Measurements from ENCODE around the gene SLC35E3. TPM values are rescaled to one million over a fixed set of nuclear protein-coding genes. Genes with fewer than 3 reads are reported as not detected.

The SLC35E3 gene
- total RNA-seq = 3.8 and 5.6 TPM in 2 replicates

GRCh38 chr12:68745904-68746571 lies at the start of gene SLC35E3:
Gene SLC35E3 (plus strand): TSS chr12:68746176. CDS start chr12:68746378, 202 bp downstream.
- TF ChIP-seq CTCF (conservative IDR thresholded peaks at IDR 0.05; ENCODE audit: low read depth, low read length) = no peak
- DNase-seq (ENCODE audit: low read depth) = no peak
- peak within 1 kb of the TSS; percentile 91 for H3K4me3 ChIP-seq (ENCODE audit: low read depth, low read length)

GRCh38 chr12:68699486-68699885 lies 46.5 kb upstream of the SLC35E3 start:
- DNase-seq (ENCODE audit: low read depth) = no peak
- no peak for TF ChIP-seq CTCF (conservative IDR thresholded peaks at IDR 0.05; ENCODE audit: low read depth, low read length)
- no peak overlapping the region for H3K4me3 ChIP-seq (ENCODE audit: low read depth, low read length)

- H3K4me3 ChIP-seq (ENCODE audit: low read depth, low read length) = no peak overlapping the region
Measured at GRCh38 chr12:68727776-68728175, 18.2 kb upstream of the SLC35E3 start.

GRCh38 chr12:68733661-68734071 lies 12.3 kb upstream of the SLC35E3 start:
- DNase-seq (ENCODE audit: low read depth) = no peak
- TF ChIP-seq CTCF (conservative IDR thresholded peaks at IDR 0.05; ENCODE audit: low read depth, low read length) = no peak

More at GRCh38 chr12:68727776-68728175, 18.2 kb upstream of the SLC35E3 start:
- TF ChIP-seq CTCF (conservative IDR thresholded peaks at IDR 0.05; ENCODE audit: low read depth, low read length) = no peak
- DNase-seq (ENCODE audit: low read depth) = no peak

GRCh38 chr12:68739891-68740290 lies 6.1 kb upstream of the SLC35E3 start:
- TF ChIP-seq CTCF (conservative IDR thresholded peaks at IDR 0.05; ENCODE audit: low read depth, low read length) = no peak
- DNase-seq (ENCODE audit: low read depth) = no peak
- H3K4me3 ChIP-seq (ENCODE audit: low read depth, low read length) = no peak overlapping the region

More at GRCh38 chr12:68733661-68734071, 12.3 kb upstream of the SLC35E3 start:
- H3K4me3 ChIP-seq (ENCODE audit: low read depth, low read length) = no peak overlapping the region

- no peak for TF ChIP-seq CTCF (conservative IDR thresholded peaks at IDR 0.05; ENCODE audit: low read depth, low read length)
- DNase-seq (ENCODE audit: low read depth) = no peak
- no peak overlapping the region for H3K4me3 ChIP-seq (ENCODE audit: low read depth, low read length)
Measured at GRCh38 chr12:68743356-68743755, 2.6 kb upstream of the SLC35E3 start.

- peak overlapping the region; percentile 91 for H3K4me3 ChIP-seq (ENCODE audit: low read depth, low read length)
- no peak for DNase-seq (ENCODE audit: low read depth)
- TF ChIP-seq CTCF (conservative IDR thresholded peaks at IDR 0.05; ENCODE audit: low read depth, low read length) = no peak
Measured at GRCh38 chr12:68745376-68745903, 536 bp upstream of the SLC35E3 start.

Measured in epithelial cell of proximal tubule (primary cell).